Measurements from ENCODE around the gene BTBD19.
"Not testable (repeated sequence)": the region's sequence is repeated elsewhere in the genome, so short reads cannot be mapped to it uniquely, and the experiment has no call there.

BTBD19 gene

DNA sequence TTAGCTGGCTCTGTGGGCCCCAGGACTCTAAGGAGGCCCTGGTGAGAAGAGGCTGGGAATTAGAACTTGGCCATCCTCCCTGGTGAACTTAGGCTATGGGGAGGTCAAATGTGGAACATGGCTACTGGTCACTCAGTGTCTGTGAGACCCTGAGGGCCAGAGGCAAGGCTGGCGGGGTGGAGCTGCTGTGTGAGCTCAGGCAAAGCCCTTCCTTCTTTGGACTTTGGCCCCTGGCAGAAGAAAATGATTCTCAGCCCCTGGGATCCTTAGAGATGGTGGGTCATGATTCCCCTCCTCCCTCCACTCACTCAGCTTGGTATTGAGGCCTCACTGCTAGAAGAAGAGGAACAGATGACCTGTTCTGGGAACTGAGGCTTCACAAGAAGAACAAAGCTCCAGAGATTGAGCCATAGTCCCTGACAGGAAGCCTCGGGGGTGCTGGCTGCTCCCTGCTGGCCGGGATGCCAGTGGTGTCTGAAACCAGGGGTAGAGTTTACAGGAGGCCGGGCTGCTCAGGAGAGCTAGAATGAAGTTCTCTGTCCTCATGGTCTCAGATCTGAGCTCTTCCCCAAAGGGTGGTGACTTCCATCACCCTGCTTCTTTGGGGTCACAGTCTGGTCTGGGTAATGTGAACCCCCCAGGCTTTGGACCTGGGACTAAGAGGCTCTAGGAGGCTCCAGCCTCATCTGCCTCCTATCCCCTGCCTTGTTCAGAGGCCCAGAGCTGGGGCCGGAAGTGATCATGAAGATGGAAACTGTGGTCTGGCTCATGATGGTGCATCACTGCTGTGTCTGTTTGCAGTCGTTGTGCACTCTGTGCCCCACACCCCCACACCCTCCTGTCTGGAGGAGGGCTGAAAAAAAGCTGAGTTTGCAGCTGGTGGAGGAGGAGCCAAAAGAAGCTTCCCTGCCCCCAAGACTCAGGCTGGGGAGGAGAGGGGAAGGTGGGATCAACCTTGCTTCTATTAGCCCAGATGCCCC lies 905 bp downstream of the BTBD19 start:
- DNase-seq, result peak; percentile 91 to 94 (median 91)

DNA sequence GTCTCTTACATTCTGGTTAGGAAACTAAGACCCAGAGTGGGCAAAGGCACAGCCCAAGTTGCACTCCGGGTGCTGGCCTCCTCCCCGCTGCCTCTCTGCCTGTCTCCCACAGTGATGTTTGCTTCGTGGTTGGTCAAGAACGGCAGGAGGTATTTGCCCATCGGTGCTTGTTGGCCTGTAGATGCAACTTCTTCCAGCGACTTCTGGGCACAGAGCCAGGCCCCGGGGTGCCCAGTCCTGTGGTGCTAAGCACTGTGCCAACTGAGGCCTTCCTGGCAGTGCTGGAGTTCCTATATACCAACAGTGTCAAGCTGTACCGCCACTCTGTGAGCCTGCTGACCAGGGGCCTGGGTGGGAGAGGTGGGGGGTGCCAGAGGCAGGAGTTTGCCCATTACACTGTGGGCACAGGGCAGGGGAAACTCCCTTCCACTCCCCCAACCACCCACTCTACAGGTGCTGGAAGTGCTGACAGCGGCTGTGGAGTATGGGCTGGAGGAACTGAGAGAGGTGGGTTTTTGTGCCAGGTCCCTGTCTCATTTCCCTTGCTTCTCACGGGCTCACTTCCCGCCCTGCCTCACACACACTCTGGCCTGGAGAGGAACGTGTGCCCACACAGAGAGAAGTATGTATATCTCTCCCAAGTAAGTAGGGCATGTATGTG lies 1.9 kb downstream of the BTBD19 start:
- peak in 2 of 3 donors; percentile 53 to 55 for DNase-seq

DNA sequence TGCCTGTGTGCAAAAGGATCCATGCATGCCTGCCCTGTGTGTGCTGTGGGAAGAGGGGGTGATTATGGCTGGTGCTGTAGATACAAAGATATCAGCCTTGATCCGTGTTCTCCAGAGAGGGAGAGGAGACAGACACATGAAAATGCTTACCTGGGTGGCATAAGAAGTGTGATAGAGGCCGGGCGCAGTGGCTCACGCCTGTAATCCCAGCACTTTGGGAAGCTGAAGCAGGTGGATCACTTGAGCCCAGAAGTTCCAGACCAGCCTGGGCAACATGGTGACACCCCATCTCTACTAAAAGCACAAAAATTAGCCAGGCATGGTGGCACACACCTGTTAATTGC lies 2.4 kb downstream of the BTBD19 start:
- not testable (repeated sequence) for DNase-seq

DNA sequence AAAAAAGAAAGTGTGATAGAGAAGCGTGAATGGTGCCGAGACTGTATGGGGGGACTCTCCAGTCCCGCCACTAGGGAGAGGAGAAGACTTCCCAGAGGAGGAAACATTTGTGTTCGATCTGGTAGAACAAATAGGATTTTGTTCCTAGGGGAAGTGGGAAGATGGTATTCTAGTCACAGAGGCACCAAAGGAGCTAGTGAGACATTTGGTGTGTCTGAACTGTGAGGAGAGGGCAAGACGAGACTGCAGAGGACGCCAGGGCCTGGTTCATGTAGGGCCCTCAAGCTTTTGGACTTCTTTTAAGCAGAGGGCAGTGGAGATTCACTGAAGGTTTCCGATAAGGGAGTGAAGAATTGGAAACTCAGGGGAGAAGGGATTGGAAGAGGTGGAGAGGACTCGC lies 2.9 kb downstream of the BTBD19 start:
- no peak for DNase-seq

DNA sequence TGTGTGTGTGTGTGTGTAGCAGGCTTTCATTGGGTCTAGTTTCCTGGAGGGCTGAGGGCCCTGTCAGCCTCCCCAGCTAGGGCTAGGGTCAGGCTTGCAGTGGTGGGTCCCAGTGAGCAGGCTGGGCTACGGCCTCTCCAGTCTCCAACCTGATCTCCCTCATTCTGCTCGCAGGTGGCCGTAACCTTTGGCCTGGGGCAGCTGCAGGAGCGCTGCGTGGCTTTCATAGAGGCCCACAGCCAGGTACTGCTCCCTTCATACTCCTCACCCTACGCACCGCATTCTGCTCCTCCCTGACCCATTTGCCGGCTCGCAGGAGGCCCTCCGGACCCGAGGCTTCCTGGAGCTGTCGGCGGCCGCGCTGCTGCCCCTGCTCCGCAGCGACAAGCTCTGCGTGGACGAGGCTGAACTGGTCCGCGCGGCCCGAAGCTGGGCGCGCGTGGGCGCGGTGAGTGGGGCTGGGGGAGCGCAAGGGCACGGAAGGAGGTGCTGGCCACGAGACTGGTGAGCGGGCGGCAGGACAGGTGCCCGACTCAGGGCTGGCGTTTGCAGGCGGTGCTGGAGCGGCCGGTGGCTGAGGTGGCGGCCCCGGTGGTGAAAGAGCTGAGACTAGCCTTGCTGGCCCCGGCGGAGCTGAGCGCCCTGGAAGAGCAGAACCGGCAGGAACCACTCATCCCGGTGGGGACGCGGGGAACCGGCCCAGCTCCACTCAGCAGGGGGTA lies 4.7 kb downstream of the BTBD19 start:
- peak in 1 of 3 donors; percentile 33 for DNase-seq

DNA sequence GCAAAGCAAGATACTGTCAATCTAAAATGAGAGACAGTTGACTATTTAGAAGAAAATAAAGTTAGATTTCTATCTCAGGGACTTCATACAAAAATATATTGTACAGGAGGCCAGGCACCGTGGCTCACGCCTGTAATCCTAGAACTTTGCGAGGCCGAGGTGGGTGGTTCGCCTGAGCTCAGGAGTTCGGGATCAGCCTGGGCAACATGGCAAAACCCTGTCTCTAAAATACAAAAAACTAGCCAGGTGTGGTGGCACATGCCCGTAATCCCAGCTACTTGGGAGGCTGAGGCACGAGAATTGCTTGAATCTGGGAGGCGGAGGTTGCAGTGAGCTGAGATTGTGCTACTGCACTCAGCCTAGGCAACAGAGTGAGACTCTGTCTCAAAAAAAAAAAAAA lies 7.6 kb downstream of the BTBD19 start:
- not testable (repeated sequence) for DNase-seq

DNA sequence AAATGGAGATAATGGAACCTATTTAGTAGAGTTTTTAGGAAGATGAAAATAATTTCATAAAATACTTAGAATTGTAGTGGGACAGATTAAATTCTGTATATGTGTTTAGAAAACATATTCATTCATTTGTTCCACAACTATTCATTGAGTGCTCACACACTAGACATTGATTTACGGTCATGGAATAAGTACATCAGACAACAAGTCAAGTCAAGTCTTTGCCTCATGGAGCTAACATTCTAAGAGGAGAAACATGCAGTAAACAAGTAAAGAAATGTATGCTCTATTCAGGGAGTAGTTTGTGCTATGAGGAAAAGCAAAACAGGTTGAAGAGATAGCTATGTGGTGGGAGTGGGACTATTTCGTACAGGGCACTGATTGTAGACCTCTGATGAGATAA lies 9.0 kb downstream of the BTBD19 start:
- no peak for DNase-seq

DNA sequence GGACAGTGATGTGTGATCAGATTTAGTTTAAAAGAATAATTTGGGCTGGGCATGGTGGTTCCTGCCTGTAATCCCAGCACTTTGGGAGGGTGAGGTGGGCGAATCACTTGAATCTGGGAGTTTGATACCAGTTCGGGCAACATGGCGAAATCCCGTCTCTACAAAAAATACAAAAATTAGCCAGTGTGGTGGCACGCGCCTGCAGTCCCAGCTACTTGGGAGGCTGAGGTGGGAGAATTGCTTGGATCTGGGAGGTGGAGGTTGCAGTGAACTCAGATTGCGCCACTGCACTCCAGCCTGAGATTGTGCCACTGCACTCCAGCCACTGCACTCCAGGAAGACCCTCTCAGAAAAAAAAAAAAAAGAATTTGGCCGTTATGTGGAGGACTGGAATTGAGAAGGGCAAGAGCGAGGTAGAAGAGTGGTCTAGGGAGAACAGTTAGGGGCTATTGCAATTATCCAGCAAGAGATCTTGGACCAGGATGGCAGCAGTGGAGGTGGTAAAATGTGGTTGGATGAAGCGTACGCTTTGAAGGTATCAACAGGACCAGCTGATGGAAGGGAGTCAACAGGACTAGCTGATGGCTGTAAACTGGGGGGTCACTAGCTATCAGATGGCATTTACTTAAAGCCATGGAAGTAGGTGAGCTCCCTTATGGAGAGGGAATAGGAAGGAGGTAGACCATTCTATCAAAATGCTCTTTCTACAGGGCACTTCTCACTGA lies 9.6 kb downstream of the BTBD19 start:
- DNase-seq, result no peak

DNA sequence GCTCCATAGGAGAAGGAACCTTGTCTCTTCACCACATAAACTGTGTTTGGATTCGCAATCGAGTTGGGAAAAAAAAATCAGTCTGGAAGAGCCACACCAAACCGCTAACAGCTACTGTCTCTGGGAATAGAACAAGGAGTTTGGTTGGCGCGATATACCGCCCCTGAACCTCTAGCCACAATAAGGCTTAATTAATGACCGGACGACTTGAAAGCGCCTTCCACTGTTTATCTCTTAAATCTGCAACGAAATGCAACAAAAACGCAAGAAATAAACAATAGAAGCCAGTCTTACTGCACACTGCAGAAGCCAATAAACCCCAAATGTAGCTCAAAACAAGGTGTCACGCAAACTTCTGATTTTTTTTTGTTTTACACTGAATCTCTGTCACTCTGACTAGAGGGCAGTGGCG lies 10.9 kb downstream of the BTBD19 start:
- no peak for DNase-seq

DNA sequence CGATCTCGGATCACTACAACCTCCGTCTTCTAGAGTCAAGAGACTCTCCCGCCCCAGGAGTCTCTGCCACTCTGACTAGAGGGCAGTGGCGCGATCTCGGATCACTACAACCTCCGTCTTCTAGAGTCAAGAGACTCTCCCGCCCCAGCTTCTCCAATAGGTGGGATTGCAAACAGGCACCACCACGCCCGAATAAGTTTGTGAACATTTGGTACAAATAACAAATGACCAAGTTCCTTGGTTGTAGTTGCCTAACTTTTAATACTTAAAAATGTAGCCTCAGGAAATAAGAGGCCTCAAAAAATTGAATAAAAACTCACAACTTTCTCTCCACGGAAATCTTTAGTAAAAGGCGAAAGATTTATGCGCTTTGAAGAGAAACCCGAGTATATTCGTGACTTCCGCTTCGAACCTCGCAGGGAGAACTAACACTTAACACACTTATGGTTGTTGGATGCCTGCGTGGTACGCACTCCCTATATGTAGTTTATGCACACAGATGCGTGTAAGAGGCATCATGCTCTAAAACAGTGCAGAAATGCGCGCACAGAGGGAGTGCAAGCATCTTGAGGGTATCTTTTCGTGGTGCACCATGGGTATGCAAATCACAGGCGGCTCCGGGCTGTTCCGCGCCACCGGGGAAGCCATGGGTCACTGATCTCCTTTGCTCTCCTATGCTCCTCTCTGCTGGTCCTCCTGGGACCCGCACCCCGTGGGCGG lies 11.4 kb downstream of the BTBD19 start:
- DNase-seq, result peak; percentile 85 to 95 (median 92)

DNA sequence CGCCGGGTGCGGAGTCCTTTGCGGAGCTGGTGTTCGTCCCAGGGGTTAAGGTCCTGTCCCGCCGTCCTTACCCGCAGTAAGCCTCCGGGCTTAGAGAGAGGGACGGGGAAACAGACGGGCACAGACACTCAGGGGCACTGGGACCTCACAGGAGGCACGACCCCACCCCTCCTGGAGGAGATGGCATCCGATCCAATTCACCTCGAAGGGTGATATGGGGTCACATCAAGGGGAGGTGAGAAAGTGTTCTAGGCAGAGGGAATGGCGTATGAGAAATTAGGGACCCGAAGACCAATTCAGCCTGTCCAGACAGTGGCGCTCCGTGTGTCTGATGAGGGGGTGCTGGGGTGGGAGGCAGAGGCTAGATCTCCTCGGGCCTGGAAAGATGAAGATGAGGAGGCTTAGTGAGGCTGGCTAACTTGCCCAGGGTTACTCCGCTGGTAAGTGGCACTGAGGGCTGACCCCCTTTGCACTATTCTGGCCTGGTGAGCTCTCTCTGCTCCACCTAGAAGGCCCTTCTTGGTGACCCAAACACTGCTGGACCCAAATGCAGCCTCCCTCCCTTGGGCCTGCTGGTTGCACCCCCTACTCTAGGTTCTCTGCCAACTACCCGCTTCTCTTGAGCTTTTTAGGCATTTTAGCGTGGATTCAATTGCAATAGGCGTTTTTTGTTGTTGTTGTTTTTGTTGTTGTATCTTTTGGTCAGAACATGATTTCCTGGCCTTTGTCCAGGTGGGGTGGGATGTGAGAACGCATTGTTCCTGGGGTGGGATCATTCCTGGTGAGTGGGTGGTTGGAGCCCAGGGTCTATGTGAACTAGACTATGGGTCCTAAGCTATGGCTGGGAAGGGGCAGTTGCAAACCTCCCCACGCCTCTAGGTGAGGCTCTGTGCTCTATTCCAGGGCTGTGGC lies 12.3 kb downstream of the BTBD19 start:
- DNase-seq, result no peak

DNA sequence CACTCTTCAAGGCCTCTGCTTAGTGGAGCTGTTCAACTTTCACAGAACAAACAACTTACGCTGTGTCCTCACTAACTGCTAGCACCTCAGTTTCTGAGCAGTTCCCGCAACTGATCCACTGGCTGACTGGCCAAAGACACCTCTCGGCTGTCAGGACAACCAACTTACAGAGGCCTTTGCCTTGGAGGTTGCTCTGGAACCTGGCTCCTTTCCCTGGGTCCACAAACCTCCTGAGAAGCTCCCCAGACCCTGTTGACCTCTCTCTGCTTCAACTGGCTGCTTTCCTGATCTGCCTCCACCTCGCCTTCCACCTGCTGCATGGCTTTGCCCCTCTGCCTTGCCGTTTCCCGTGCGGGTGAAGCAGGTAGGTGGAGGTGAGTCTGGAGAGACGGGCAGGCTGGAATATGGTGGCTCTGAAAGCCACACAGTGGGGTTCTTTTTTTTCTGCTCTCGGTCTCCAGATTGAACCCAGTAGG lies 13.0 kb downstream of the BTBD19 start:
- DNase-seq, result no peak

DNA sequence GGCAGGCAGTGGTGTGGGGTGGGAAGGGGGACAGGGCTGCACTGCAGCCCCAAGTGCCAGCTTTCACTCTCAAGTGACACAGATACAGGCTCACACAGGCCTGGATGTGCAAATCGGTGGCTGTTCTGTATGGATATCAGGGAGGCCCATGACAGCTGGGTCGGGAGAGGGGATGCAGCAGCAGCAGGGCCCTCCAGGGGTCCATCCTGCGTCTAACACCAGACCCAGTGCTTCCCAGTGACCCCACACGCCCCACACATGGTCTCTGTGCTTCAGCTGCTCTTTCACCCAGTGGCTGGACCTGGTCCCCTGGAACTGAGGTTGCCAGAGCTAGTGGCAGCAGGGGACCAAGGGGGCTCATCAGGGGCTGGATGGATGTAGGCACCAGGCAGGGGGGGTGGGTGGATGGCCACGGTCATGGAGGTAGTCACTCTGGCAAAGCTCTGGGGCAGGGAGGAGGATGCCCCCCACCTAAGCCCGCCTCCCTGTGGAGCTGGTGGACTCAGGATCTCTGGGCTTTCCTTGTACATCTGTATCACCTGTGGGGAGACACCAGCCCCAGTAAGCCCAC lies 13.9 kb downstream of the BTBD19 start:
- no peak for DNase-seq

DNA sequence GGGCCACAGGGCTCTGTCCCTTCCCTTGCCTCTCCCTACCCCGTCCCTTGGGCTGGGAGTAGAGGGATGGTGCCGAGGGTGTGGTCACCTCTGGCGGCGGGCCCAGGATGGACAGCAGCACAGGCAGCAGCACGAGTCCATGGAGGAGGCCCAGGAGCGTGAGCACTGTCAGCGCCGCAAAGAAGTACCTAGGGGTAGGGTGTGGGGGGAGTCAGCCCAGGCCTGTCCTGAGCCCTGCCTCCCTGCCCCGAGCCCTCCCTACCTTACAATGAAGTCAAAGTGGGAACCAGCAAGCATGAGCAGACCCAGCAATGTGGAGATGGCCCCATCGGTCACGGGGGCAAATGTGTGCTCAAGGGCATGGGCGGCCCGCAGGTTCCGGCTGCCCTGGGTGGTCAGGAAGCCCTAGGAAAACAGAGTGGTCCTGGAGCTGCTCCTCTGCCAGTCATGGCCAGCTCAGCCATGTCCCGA lies 14.7 kb downstream of the BTBD19 start:
- no peak for DNase-seq

DNA sequence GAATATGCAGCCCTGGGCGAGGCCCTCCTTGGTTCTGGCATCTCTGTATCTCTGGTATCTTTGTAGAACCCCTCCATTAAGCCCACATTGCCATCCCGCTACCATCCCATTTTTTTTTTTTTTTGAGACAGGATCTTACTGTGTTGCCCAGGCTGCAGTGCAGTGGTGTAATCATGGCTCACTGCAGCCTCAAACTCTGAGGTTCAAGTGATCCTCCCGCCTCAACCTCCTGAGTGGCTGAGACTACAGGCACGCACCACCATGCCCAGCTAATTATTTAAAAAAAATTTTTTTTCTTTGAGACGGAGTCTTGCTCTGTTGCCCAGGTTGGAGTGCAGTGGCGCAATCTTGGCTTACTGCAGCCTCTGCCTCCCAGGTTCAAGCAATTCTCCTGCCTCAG lies 16.1 kb downstream of the BTBD19 start:
- DNase-seq, result not testable (repeated sequence)

DNA sequence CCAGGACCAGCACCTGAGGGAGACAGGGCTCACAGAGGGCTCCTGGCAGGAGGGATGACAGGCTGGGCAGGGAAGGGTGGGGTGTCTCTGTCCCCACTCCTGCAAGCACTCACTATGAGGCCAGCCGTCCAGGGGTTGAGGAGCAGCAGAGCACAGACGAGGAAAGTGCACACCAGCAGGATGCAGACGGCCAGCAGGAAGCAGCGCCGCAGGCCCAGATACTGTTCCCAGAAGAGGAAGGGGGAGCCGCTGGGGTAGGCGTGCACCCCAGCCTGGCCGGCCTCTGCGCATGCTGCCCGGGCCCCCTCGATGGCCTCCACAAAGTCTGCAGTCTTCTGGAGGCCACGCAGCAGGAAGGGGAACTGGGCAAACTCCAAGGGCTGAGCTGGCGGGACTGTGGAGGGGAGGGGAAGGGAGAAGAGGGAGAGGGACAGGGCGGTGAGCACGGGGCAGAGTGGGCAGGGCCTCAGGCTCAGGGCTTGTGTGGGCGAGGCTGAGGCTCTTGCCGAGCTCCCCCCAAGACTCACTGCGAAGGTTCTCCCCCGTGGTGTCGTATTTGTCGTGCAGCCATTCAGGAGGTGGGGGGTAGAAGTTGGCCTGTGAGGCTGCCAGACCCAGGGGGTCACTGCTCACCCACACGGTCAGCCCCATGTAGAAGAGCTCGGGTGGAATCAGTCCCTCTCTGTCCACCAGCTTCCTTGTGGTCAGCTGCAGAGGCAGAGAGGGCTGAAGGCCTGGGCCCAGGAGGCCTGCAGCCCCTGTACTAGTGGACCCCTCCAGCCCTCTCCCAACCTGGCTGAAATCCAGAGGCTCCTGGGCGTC lies 18.3 kb downstream of the BTBD19 start:
- peak; percentile 83 to 88 (median 85) for DNase-seq

DNA sequence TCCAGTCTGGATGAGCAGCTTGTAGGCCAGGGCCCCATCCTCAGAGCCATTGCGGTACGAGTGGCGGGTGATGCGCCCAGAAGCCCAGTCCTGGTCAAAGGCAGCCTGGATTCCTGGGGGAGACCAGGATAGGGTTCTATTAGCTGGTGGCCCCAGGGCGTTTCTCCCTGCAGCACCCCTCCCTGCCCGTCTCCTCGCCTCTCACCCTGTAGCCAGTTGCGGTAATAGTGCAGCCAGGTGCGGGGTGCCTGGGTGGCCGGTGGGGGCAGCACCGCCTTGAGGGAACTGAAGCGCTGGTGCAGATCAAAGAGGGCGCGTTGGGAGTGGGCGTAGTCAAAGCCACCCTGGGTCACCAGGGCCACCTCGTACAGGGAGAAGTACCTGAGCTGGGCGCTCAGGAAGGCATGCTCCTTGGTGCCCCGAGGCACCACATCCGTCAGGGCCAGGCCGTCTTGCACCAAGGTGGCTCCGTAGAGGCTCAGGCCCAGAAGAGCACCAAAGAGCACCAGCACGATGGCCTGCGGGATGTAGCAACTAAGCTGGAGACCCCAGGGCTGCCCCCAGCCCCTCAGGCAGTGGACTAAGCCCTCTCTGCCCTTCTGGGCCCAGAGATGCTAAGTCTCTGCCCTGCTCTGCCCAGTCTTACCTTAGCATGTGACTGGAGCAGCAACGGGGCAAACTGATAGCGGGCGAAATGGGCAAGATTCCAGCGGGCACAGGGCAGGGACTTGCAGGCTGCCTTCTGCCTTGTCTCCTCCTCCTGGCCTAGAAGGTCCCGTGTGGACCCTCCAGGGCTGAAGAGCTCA lies 19.1 kb downstream of the BTBD19 start:
- DNase-seq, result no peak

DNA sequence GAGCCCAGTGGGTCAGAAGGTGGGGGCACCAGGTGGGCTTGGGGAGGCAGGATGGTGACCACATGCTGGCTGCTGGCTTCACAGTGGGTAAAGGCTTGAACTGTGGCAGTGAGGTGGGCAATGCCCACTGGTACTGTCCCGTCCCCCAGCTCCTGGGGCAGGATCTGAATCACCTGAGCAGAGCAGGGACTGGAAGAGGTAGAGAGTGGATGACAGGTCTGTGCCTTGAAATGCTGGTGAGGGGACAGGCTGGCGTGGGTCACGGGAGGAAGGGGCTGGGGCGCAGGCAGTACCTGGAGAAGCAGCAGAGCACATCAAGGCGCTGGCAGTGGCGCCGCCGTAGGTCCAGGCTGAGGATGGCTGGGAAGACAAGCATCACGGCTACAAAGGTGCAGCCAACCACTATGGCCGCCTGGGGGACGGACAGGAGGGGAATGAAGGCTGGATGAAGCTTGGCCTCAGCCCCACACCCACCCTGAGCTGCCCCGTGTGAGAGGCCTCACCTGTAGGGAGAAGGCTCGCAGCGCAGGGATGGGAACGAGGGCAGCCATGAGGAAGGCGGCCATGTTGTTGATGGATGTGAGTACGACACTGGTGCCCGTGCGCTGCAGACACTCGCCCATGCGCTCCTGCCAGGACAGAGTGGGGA lies 19.8 kb downstream of the BTBD19 start:
- no peak for DNase-seq

All from suppressor macrophage treated with lipopolysaccharide for 1 hour (primary cell).